ENCODE data around the gene NGEF.

NGEF gene

GRCh38 chr2:233021771-233022170 is 8.7 kb upstream of the NGEF start:
- H3K9me3 ChIP-seq (ENCODE audit: control insufficient read depth, insufficient read depth, low read depth, low read length): no peaks in the 10 kb centered on the region
- CTCF ChIA-PET: interaction anchor here (0.8 to 1.0 kb wide), 2 partner anchors 42 to 1833 kb away, joined by 3 to 4 read pairs; no protein-coding TSS in a partner anchor
- H3K27ac ChIP-seq (ENCODE audit: extremely low read depth, low read depth, low read length): no peak overlapping the region
- POLR2A ChIA-PET: no interaction called here
- no peak overlapping the region for H3K4me3 ChIP-seq (ENCODE audit: low read depth, low read length)
- H3K36me3 ChIP-seq (ENCODE audit: control insufficient read depth in 2 of 2, insufficient read depth in 1 of 2, low read length in 2 of 2): no peaks in the 10 kb centered on the region
- no peak for TF ChIP-seq ZNF777 (tag by site-specific recombination; IDR thresholded peaks at IDR 0.05; ENCODE audit: borderline replicate concordance)
- TF ChIP-seq KLF17 (tag by site-specific recombination; IDR thresholded peaks at IDR 0.05): no peak
- no peak for TF ChIP-seq ZNF521 (tag by site-specific recombination; IDR thresholded peaks at IDR 0.05)
- TF ChIP-seq ZNF16 (tag by site-specific recombination; IDR thresholded peaks at IDR 0.05; ENCODE audit: low read depth): no peak
- TF ChIP-seq ZFHX2 (tag by site-specific recombination; conservative IDR thresholded peaks at IDR 0.05): no peak
- TF ChIP-seq ZNF433 (tag by site-specific recombination; IDR thresholded peaks at IDR 0.05; ENCODE audit: low read depth): no peak
- no peak for TF ChIP-seq ZNF132 (tag by site-specific recombination; IDR thresholded peaks at IDR 0.05; ENCODE audit: borderline replicate concordance)
- TF ChIP-seq ZBTB44 (tag by site-specific recombination; IDR thresholded peaks at IDR 0.05): no peak
- no peak for TF ChIP-seq ZNF302 (tag by site-specific recombination; IDR thresholded peaks at IDR 0.05; ENCODE audit: low read depth)
- TF ChIP-seq GLIS1 (tag by site-specific recombination; IDR thresholded peaks at IDR 0.05): no peak
- no peak for TF ChIP-seq ZNF654 (tag by site-specific recombination; IDR thresholded peaks at IDR 0.05; ENCODE audit: low read depth)
- no peak for TF ChIP-seq ZNF843 (tag by site-specific recombination; IDR thresholded peaks at IDR 0.05)
- no peak for TF ChIP-seq ZNF311 (tag by site-specific recombination; IDR thresholded peaks at IDR 0.05; ENCODE audit: borderline replicate concordance)
- no peak for TF ChIP-seq ZNF214 (tag by site-specific recombination; IDR thresholded peaks at IDR 0.05; ENCODE audit: borderline replicate concordance)
- TF ChIP-seq ZNF76 (tag by site-specific recombination; IDR thresholded peaks at IDR 0.05; ENCODE audit: borderline replicate concordance, low read depth): no peak
- TF ChIP-seq ZNF350 (tag by site-specific recombination; IDR thresholded peaks at IDR 0.05): no peak
- TF ChIP-seq ZNF513 (tag by site-specific recombination; IDR thresholded peaks at IDR 0.05): no peak
- H3K4me1 ChIP-seq (ENCODE audit: control insufficient read depth, insufficient read depth, low read length): no peaks in the 10 kb centered on the region

- no peak overlapping the region for H3K4me3 ChIP-seq (ENCODE audit: low read depth, low read length)
- ChIA-PET CTCF (no interaction called here), POLR2A (no interaction called here)
- no peak overlapping the region for H3K27ac ChIP-seq (ENCODE audit: extremely low read depth, low read depth, low read length)
- no peaks in the 10 kb centered on the region for H3K36me3 ChIP-seq (ENCODE audit: control insufficient read depth in 2 of 2, insufficient read depth in 1 of 2, low read length in 2 of 2)
- no peaks in the 10 kb centered on the region for H3K4me1 ChIP-seq (ENCODE audit: control insufficient read depth, insufficient read depth, low read length)
- H3K9me3 ChIP-seq (ENCODE audit: control insufficient read depth, insufficient read depth, low read depth, low read length): no peaks in the 10 kb centered on the region
- TF ChIP-seq ZNF184 (tag by site-specific recombination; IDR thresholded peaks at IDR 0.05) (no peak), ZNF501 (tag by site-specific recombination; IDR thresholded peaks at IDR 0.05) (no peak), PRDM2 (tag by site-specific recombination; IDR thresholded peaks at IDR 0.05; ENCODE audit: borderline replicate concordance) (no peak), ZNF518A (tag by site-specific recombination; conservative IDR thresholded peaks at IDR 0.05; ENCODE audit: low read depth) (no peak)
Measured at GRCh38 chr2:233020454-233020853, 7.4 kb upstream of the NGEF start.

Measured in HEK293 (cell line).